Activated gamma-delta T cell treated with Interleukin-2 at 50 U/mL for 16 hours (primary cell): ENCODE data around the gene ELAVL3.
A peak's percentile ranks its signal among the peaks of the same experiment; 100 is the strongest.
"Not testable (repeated sequence)": the region's sequence is repeated elsewhere in the genome, so short reads cannot be mapped to it uniquely, and the experiment has no call there.

Source experiments
- DNase-seq: peaks from one replicate; pipeline ENCODE4 v3.0.0-alpha.2; 2020

Gene ELAVL3

DNA sequence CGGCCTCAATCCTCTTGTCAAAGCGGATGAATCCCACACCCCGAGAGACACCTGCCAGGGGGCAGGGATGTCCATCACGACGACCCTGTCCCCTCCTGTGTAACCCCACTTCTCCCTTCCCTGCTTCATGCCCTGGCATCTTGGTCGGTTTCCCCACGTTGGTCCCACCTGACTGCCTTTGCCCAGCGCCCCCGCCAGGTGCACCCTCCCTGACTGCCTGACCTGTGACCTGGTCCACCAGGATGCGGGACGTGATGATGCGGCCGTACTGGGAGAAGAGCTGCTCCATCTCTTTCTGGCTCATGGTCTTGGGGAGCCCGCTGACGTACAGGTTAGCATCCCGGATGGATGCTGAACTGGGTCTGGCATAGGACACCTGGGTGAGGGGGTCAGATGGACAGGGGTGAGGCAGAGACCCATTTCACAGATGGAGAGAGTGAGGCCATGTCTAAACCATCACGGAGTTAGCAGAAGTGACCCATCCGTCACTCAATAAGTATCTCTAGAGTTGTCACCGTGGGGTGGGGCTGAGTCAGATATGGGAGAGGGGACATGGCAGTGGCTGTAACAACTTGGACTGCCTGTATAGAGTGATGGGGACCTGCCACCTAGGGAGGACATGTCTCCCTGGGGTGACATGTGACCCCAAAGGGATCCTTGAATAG is 22.5 kb downstream of the ELAVL3 start:
- DNase-seq: no peak

DNA sequence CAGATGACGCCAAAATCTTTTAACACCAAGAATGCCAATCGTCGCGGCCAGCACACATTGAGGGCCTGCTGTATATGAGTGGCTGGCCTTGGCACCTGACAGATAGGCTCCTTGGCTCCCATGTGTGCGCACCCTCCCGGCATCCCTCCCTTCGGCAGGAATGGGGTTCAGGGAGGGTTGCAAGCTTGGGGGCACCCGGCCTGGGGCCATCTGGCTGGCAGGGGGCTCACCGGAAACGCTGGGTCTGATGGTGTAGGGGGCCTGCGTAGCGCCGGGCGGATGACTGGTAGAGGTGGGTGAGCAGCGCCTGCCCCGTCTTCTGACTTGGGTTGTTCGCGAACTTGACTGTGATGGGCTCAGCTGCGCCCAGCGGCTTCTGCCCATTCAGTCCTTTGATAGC is 23.0 kb downstream of the ELAVL3 start:
- DNase-seq: no peak

DNA sequence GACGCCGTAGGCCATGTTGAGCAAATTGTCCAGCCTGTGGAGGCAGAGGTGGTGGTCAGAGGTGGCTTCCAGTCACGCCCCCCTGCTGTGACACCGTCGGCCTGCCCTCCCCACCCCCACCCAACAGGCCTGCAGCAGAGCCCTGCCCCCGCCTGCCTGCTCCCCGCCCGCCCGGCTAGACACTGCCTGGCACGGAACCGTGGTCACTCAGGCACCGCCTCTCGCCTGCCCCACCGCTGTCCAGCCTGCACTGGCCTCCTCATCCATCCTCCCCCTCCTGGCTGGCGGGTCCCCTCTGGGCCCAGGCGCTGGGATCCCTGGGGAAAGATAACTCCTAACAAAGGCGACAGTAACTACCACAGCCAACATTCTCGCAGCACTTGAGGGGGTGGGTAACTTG is 23.7 kb downstream of the ELAVL3 start:
- no peak for DNase-seq

DNA sequence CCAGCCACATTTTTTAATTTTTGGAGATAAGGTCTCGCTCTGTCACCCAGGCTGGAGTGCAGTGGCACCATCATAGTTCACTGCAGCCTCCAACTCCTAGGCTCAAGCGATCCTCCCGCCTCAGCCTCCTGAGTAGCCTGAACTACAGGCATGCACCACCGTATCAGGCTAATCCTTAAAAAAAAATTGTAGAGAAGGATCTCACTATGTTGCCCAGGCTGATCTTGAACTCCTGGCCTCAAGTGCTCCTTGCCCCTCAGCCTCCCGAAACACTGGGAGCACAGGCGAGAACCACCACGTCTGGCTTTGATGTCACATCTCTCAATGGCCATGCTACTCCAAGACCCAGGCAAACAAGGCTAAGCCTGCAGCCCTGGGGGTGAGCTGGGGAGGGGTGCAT is 24.2 kb downstream of the ELAVL3 start:
- DNase-seq: no peak

DNA sequence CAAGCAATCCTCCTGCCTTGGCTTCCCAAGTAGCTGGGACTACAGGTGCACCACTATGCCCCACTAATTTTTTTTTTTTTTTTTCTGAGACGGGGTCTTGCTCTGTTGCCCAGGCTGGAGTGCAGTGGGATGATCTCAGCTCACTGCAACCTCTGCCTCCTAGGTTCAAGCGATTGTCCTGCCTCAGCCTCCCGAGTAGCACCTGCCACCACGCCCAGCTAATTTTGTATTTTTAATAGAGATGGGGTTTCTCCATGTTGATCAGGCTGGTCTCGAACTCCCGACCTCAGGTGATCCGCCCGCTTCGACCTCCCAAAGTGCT is 25.7 kb downstream of the ELAVL3 start:
- not testable (repeated sequence) for DNase-seq

DNA sequence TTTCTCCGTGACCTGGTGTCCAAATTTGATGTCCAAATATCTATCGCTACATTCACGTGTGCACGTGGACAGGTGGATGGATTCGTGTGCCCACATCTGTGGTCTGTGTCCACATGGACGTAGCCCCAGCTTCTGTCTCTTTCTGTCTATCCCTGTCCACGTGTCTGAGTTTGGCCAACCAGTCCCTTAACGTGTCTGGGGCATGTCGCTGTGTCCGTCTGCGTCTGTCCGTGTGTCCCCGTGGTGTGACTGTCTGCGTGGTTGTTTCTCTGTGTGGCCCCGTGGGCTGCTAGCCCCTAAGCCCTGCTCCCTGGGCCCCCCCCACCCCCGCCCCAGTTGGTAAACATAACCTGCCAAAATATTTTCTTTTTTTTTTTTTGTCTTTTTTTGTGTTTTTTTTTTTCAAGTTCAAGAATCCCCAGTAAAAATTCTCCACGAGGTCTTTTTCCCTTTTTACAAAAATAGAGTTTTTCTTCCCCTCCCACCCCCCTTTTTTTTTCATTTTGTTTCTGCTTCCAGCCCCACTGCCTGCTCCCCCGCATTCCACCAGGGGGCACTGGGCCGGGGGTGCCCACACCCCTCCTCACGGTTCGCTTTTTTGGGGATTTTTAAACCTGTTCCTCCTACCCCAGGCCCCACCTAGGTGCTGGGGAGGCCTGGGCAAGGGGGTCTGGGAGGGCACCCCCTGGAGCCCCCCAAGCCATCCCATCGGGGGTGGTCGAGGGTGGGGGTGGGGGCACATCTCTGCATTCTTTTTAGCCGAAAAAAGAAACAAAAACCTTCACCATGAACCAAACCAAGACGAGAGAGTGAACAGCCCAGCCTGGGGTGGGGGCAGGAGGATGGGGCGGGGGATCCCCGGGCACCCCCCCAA is 27.1 kb downstream of the ELAVL3 start:
- DNase-seq: no peak

DNA sequence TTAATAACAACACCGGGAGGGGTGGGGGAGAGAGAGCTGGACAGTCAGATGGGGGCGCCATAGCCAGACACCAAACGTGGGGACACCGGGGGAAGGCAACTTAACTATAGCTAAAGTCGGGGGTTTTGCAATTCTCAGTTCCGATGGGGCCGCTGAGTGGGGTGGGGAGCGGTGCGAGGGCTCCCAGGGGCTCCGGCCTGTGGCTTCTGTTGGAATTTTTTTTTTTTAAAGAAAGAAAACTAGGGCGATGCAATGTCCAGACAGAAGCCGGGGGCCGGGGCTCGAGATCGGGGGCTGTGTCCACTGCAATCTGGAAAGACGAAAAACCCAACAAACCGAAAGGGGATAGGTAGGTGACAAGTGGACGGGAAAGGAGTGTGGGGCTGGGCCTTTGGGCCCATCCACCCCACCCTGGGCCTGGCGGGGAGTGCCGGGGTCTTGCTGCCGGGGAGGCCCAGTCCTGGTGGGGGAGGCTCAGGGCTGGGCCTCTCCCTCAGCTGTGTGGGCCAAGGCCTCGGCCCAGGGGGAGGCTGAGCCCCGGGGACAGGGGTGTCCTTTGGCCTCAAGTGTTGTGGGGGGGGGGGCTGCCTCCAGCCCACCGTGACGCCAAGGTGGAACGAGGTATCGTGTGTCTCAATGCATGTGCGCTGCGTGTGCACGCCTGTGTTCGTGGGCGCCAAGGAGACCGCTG is 28.1 kb downstream of the ELAVL3 start:
- DNase-seq: no peak

DNA sequence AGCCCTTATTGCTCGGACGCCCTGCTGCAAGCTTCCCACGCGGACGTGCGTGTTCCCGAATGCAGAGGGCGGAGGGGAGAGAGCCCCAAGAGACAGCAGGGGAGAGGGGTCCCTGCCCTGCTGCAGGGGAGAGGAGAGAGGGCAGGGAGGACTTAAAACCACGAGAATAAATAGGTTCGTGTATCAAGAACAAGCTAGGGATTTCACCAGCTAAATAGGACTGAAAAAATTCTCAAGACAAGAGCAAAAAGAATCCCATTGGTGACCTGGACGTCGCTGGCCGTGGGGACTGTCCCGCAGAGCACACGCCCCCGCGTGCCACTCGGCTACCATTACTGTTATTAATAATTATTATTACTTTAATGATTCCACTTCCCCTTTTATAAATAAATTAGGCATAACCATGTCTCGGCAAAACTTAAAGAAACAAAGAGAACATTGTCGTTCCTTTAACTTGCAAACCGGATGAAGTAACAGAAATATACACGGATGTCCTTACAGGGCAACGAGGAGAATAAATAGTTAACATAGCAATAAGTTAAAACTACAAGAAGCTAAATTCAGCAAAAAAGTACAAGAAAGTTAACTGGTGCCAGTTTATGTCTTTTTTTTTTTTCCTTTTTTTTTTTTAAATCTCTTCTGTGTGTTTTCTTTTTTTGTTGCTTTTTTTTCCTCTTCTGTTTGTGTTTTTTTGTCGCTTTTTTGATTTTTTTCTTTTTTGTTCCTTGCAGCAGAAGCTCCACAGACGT is 28.8 kb downstream of the ELAVL3 start:
- DNase-seq: no peak

DNA sequence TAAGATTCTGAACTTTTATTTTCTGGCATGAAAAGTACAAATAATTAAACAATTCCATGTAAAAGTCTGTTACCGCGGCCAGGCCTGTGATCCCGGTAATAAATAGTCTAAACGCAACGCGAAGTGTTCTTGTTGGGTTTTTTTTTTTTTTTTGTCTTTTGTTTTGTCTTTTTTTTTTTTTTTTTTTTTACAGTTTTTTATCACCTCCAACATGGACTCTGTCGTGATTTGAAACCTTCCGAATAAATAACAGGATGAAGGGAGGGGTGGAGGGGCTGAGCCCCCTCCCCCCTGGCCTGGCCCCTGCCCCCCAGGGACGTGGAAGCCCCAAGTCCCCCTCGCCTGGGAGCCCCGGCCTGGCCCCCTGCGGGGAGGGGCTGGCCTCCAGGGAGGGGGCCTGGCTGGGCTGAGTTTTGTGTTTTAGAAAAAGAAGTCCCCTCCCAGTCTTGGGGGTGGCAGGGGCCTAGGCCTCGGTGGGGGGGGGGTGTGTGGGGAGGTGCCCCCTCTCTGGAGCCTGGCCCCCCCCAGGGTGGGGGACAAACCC is 29.4 kb downstream of the ELAVL3 start:
- DNase-seq: no peak

DNA sequence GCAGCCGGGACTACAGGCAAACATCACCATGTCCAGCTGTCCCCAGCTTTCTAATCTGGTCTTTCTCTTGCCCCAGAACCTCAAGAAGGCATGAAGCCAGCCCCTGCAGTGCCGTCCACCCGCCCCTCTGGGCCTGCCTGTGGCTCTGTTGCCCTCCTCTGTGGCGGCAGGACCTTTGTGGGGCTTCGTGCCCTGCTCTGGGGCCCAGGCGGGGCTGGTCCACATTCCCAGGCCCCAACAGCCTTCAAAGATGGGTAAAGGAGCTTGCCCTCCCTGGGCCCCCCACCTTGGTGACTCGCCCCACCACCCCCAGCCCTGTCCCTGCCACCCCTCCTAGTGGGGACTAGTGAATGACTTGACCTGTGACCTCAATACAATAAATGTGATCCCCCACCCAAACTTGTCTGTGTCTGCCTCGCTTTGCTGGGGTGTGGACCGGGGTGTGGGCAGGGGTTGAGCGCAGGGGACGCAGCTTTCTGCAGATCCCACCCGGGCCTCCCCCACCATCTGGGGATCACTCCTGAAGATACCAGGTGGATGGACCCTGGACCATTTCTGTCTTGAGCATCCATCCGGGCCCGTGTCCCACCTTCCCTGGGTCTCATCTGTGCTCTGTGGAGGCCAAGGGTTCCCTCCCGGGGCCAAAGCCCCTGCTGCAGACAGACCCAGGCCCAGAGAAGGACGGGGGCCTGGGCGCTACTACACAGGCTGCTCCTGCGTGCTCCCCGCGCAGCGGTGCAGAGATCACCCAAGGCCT is 30.1 kb downstream of the ELAVL3 start:
- DNase-seq: no peak

DNA sequence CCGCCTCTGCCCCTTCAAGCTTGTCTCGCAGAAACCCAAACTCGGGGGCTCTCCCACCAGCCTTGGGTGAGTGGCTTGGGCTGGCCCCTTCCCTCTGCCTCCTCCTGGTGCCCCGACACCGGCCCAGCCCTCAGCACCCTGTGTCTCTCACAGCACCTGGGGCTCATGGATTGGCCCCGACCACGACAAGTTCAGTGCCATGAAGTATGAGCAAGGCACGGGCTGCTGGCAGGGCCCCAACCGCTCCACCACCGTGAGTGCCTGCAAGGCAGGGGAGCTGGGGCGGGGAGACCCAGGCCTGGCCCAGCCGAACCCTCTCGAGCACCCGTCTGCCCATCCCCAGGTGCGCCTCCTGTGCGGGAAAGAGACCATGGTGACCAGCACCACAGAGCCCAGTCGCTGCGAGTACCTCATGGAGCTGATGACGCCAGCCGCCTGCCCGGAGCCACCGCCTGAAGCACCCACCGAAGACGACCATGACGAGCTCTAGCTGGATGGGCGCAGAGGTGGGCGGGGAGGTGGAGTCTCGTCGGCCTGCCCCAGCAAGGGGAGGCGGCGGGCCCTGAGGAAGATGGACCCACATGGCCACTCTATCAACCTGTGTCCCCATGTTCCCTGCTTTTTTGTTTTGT is 31.8 kb downstream of the ELAVL3 start:
- no peak for DNase-seq

DNA sequence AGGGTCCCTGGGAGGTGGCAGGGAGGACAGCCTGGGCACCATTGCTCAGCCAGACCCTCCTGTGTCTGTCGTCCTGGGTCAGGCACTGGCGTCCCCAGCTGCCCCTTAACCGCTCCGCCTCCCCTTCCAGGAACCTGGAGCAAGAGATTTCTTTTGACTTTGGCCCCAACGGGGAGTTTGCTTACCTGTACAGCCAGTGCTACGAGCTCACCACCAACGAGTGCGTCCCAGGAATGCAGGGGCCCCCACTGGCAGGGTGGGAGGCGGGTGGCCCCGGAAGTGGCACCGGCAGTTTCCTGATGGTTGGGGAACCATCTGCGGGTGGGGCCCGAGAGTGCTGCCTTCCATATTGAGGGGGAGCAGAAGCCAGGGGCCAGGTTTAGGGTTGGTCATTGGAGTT is 32.4 kb downstream of the ELAVL3 start:
- DNase-seq: no peak

DNA sequence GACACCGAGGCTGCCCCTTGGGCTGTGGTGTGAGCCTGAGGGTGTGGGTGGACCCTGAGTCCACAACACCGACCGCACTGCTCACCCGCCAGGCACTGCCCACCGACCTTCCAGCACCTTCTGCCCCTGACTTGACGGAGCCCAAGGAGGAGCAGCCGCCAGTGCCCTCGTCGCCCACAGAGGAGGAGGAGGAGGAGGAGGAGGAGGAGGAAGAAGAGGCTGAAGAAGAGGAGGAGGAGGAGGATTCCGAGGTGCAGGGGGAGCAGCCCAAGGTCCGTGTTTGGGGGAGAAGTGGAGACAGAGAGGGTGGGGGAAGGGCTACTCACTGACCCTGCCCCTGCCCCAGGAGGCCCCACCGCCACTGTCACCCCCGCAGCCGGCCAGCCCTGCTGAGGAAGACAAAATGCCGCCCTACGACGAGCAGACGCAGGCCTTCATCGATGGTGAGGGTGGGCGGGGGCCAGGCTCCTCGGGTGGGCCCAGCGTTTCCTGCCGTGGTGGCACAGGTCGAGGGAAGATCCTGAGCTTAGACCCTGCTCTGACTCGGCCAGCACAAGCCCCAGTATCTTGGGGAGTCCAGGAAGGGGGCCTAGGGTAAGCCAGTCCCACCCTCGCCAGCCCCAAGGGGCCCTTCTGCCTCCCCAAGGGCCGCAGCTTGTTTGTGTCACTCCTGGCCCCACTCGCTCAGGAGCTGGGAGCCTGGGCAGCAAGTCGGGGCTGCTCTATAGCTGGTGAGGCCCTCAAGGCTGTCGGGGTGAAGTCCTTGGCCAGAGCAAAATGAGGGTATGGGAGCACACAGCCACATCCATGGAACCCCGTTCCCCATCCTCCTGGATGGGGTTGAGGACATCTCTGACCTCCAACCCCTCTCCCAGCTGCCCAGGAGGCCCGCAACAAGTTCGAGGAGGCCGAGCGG is 33.2 kb downstream of the ELAVL3 start:
- no peak for DNase-seq

DNA sequence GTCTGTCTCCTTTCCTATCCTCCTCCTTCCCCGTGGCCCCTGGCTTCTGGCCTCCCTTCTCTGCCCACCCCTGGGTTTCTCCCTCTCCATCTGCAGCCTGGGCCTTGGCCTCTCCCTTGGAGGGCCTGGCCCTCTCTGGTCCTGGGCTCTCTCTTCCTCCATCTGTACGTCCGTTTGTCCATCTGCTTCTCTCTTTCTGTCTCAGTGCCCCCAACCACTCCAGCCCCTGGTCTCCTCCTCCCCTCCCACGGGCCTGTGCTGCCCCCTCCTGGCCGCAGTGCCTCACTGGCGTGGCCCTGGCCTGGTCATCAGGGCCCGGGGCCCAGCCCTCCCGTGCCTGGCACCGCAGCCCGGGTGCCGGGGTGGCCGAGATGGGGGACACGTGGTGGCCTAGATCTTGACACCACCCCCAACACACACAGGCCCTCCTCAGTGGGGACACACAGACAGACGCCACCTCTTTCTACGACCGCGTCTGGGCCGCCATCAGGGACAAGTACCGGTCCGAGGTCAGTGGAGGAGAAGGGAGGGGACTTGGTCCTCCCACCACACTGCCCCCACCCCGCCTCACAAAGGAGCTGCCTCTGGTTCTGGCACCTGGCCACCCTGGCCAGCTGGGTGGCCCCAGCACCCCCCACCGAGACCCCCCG is 34.1 kb downstream of the ELAVL3 start:
- peak; percentile 47 for DNase-seq

DNA sequence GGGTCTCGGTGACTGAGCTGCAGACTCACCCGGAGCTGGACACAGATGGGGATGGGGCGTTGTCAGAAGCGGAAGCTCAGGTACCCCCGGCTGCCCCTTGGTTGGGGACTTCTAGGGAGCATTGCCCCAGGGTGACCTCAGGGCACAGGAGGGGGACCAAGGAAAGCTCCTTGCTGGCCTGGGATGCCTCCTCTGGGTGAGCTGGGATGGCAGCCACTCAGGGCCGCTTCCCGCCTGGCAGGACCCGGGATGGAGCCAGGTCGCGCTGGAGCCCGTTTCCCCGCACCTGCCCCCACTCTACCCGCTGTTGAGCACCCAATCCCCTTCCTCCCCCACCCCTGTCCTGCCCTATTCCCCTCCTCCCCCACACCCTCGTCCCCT is 34.6 kb downstream of the ELAVL3 start:
- DNase-seq: no peak

DNA sequence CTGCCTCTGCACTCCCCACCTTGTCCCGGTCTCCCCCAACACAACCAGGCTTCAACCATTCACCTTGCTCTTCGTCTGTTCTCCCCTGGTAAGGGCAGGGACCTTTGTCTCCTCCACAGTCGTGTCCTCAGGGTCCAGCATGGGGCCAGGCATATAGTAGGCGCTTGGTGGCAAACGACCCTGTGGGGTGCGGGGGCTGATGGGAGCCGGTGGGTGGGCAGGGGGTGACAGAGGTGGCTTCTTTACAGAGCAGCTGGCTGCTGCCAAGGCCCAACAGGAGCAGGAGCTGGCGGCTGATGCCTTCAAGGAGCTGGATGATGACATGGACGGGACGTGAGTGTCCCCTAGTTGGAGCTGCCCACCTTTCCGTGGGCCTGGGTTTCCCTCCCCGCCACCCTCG is 35.7 kb downstream of the ELAVL3 start:
- no peak for DNase-seq

DNA sequence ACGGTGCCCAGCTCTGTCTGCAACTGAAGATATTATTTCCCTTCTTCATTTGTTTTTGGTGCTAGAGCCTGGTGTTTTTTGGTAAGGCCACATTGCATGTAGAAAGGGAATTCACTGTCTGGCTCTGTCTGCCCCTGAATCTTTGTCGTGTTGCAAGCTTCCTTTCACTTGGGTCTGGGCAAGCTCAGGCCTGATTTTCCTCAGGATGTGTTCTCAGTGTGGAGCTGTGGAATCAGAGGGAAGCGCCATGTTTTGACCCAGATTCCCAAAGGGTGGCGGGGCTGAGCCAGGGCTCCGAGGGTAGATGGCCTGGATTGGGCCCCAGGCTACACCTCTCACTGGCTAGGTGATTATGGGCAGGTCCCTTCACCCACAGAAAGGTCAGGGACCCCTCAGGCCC is 36.8 kb downstream of the ELAVL3 start:
- DNase-seq: no peak

DNA sequence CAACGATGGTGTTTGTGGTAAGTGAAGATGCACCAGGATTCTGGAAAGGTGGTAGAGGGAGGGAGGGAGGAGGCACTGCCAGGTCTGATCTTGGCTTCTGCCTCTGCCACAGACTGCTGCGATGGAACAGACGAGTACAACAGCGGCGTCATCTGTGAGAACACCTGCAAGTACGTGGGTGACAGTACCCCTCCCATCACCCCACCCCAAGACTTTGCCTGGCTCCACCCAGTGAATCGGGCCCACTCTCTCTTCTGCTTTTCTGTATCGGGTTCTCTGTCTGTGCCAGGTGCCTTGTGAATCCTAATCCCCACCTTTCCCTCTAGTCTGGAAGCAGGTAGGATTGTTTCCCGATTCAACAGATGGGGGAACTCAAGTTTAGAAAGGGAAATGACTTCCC is 42.9 kb downstream of the ELAVL3 start:
- DNase-seq: no peak

DNA sequence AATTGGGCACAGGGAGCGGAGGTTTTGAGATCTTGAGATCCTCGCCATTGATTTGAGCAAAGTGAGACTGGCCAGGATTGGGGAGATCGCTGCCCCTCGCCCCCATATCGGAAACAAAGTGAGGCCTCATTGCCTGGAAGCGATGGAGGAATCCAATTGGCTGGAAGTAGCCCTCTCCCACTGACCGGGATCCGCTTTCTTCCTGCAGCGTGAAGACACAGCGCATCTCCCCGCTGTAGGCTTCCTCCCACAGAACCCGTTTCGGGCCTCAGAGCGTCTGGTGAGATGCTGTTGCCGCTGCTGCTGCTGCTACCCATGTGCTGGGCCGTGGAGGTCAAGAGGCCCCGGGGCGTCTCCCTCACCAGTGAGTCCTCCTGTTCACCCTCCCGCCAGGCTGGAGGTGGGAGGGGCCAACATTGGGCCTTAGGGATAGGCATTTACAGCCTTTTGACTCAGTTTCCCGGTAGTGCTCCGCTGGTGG is 45.0 kb downstream of the ELAVL3 start:
- no peak for DNase-seq
